Activated T-cell treated with anti-CD3 and anti-CD28 coated beads, Interleukin-2, amount 50 U/mL, for 4 hours (primary cell): ENCODE measurements around the gene EHMT1. TPM values are rescaled to one million over a fixed set of nuclear protein-coding genes. Genes with fewer than 3 reads are reported as not detected.

Source experiments
- ATAC-seq, 2 donors: fragments of 200-7000 bp; cut with Tn5 transposase; one replicate each; pipeline ENCODE4 v1.10.0; 2021
- DNase-seq: peaks from one replicate; pipeline ENCODE4 v3.0.0-alpha.2; 2020
- H3K27me3 Mint-ChIP-seq: one replicate; pipeline ENCODE4 v1.8.0; 2021; ENCODE audit warnings: low read depth, mixed read lengths
- H3K36me3 Mint-ChIP-seq: one replicate; pipeline ENCODE4 v1.8.0; 2022; ENCODE audit warnings: mixed read lengths; ENCODE audit not compliant: insufficient read depth
- H3K4me1 Mint-ChIP-seq: one replicate; pipeline ENCODE4 v1.8.0; 2021; ENCODE audit warnings: low read depth, mixed read lengths
- H3K4me3 Mint-ChIP-seq: one replicate; pipeline ENCODE4 v1.8.0; 2021; ENCODE audit warnings: mild to moderate bottlenecking, moderate library complexity, mixed read lengths
- H3K9me3 Mint-ChIP-seq: one replicate; pipeline ENCODE4 v1.8.0; 2021; ENCODE audit warnings: mixed read lengths
- total RNA-seq, 3 donors: library from RNA; stranded (reverse); gene quantifications; one replicate each; pipeline ENCODE4 v1.2.1, GENCODE V29; 2021

The EHMT1 gene
- total RNA-seq, 3 donors from 2014 or later, result 76.6 to 79.1 (median 78.1) TPM

DNA sequence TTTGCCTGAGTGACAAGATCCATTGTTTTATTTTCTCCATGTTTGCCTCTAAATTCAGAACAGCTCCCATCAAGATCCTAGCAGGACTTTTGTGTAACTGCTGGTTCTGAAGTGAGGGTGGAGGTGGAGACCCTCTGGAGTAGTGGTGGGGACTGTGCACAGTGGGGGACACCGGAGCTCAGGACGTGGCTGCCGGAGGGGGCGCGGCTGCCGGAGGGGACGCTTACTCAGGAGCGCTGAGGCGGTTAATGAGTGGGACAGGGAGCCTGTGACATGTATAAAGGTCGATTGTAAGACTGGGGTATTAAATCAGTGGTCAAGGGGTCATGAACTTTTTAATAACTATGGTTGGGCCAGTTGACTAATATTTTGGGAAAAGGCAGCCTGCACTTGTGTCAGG, 131.8 kb downstream of the EHMT1 start:
- Mint-ChIP-seq H3K9me3 (peaks cover 6% of the 10 kb centered on the region), H3K4me1 (peaks cover 7% of the 10 kb centered on the region), H3K27me3 (no peaks in the 10 kb centered on the region), H3K36me3 (peaks cover 41% of the 10 kb centered on the region), H3K4me3 (no peak overlapping the region)
- DNase-seq, result no peak
- ATAC-seq, result no peak

DNA sequence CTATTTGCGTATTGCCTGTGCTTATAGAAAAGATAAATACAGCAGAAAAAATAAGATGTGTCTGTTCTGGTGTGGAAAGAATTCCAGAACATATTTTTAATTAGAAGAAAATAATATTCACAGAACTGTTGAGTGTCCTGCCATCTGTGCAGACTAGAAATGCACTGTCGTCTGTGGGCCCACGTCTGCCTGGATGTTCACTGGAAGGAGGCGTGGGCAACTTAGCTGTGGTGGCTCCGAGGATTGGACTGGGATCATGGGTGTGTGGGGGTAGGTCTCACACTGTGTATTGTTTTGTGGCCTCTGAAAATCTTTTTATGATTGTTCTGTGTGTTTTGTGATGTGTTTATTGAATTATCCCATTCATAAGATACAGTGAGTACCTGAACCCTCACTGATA, 132.8 kb downstream of the EHMT1 start:
- peaks cover 8% of the 10 kb centered on the region for H3K9me3 Mint-ChIP-seq
- no peak for ATAC-seq

DNA sequence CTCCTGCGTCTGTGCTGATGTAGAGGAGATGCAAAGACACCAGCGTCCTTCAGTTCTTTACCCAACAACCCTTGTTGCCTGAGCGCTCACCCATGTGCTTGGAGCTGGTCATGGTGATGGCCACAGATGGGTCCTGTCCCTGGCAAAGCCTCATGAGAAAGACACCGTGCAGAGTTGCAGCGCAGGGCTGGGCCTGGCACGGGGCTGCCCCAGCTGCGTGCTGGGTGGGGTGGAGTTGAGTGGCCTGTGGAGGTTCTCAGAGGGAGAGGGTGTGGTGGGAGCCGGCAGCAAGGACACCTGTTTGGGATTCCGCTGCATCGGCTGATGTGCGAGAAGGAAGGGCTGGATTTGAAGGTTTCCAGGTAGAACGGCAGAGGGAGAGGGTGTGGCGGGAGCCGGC, 133.6 kb downstream of the EHMT1 start:
- Mint-ChIP-seq H3K4me1 (peaks cover 15% of the 10 kb centered on the region), H3K36me3 (peaks cover 46% of the 10 kb centered on the region), H3K9me3 (peaks cover 8% of the 10 kb centered on the region), H3K27me3 (no peaks in the 10 kb centered on the region), H3K4me3 (no peak overlapping the region)
- DNase-seq (no peak), ATAC-seq (no peak)

More for the DNA sequence above, 132.8 kb downstream of the EHMT1 start:
- Mint-ChIP-seq H3K4me1 (peaks cover 7% of the 10 kb centered on the region), H3K27me3 (no peaks in the 10 kb centered on the region), H3K4me3 (no peak overlapping the region), H3K36me3 (peaks cover 49% of the 10 kb centered on the region)
- DNase-seq, result no peak

DNA sequence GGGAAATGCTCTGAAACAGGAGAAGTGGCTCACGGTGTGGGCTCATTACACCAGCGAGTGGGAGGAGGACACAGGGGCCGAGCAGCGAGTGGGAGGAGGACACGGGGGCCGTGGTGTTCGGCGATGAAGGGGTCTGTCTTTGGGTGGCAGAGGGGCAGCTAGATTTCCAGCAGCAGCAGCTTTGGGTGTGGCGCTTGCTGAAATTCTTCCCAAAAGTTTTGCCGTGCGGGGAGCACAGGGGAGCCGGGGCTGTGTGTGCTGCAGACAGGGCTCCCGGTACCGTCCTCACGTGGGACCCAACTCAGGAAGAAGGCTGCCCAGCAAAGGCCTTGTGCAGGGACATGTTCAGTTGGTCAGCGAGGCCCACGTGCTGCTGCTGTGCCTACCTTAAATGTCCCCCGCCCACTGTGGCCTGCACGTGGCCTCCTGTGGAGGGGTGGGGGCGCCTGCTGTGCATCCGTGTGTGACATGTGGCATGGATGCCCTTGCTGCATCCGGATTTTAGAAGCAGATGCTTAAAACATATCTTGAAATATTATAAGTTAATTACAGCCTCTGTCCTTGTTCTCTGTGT, 134.5 kb downstream of the EHMT1 start:
- peaks cover 8% of the 10 kb centered on the region for H3K9me3 Mint-ChIP-seq
- ATAC-seq, result no peak
- peaks cover 52% of the 10 kb centered on the region for H3K36me3 Mint-ChIP-seq
- no peaks in the 10 kb centered on the region for H3K27me3 Mint-ChIP-seq
- peaks cover 23% of the 10 kb centered on the region for H3K4me1 Mint-ChIP-seq
- DNase-seq, result no peak
- H3K4me3 Mint-ChIP-seq, result no peak overlapping the region

DNA sequence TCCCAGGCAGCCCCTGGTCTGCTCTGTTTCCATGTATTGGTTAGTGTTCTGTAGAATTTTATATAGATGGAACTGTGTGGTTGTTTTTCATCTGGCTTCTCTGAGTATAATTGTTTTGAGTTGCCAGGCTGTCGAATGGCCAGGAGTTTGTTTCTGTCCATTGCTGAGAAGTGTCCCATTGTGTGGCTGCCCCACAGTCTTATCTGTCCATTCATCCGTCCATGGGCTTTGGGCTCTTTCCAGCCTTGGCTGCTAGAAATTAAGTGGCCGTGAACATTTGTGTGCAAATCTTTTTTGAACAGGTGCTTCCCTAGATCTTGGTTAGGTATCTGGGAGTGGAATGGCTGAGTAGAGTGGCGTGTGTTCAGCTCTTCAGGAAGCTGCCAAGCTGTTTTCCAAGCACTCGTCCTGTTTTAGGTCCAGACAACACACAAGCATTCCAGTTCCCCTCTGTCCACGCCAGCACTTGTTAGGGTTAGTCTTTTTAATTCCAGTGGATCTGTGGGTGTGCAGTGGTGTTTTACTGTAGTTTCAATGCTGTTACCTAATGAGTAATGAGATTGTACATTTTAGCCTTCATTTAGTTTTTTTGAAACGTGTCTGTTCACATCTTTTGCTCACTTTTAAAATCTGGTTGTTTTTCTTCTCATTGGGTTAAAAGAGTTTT, 136.6 kb downstream of the EHMT1 start:
- Mint-ChIP-seq H3K4me1 (peaks cover 40% of the 10 kb centered on the region), H3K36me3 (peaks cover 63% of the 10 kb centered on the region), H3K9me3 (peaks cover 8% of the 10 kb centered on the region), H3K27me3 (no peaks in the 10 kb centered on the region), H3K4me3 (no peak overlapping the region)
- no peak for ATAC-seq
- DNase-seq, result no peak

DNA sequence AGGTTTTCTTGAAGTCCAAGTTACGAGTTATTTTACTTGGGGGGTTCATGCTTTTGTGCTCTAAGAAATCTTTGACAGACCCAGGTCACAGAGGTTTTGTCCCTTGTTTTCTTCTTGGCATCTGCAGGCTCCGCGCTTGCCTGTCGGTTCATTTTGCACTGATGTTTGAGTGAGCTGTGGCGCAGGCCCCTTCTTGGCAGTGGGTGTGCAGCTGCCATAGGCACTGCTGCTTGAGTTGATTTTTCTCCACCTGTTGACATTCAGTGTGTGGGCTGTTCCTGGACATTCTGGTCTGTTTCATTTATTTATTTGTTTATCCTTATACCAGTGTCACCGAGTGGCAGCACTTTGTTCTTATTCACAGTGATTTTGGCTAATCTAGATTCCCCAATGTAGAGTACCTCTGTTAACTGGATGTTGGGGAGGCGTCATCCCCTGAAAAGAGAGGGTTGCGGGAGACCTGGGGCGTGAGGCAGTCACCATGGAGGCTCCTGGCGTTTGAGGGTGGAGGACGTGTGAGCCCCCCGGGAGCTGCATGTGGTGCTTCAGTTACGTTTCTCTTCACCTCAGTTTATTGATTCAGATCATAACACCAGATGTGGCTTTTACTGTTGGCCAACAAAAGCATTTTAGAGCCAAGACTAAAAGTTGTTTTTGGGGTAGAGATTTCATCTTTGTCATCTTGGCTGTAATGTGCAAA, 137.4 kb downstream of the EHMT1 start:
- peaks cover 61% of the 10 kb centered on the region for H3K36me3 Mint-ChIP-seq
- H3K4me1 Mint-ChIP-seq, result peaks cover 48% of the 10 kb centered on the region
- H3K9me3 Mint-ChIP-seq, result peaks cover 8% of the 10 kb centered on the region
- no peaks in the 10 kb centered on the region for H3K27me3 Mint-ChIP-seq
- ATAC-seq (no peak), DNase-seq (no peak)
- no peak overlapping the region for H3K4me3 Mint-ChIP-seq

DNA sequence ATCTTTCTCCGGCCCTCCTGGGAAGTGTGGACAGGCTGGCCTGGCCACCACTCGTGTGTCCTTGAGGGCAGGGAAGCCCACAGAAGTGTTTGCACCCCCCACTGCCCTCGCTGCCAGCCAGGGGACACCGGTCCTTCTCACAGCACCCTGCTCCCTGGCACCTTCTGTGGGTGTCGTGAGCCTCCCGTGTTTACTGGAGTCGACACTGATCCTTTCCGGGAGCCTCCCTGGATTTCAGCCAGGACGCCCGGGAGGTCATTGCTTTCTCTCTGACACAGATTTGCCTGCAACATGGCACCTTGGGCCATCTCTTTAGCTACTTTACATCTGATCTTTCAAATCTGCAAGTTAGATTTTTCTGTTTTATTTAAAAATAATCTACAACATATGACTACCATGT, 138.3 kb downstream of the EHMT1 start:
- no peak overlapping the region for H3K4me3 Mint-ChIP-seq
- H3K36me3 Mint-ChIP-seq, result peaks cover 63% of the 10 kb centered on the region
- no peaks in the 10 kb centered on the region for H3K27me3 Mint-ChIP-seq
- peaks cover 8% of the 10 kb centered on the region for H3K9me3 Mint-ChIP-seq
- DNase-seq (no peak), ATAC-seq (no peak)
- H3K4me1 Mint-ChIP-seq, result peaks cover 52% of the 10 kb centered on the region

DNA sequence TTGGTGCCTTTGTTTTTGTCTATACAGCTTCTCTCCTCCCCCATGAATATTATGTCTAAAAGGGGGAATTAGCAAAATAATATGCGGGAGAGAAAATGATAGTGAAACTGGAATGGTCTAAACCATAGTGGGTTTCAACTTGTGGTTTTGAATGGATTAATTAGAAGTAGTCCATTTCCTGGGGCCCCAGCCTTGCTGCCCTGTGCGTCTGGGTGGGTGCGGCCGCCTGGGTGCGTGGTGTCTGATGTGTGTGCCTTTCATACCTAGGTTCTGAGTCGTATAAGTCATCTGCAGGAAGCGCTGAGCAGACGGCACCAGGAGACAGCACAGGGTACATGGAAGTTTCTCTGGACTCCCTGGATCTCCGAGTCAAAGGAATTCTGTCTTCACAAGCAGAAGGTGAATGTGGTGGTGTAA, 138.8 kb downstream of the EHMT1 start:
- peaks cover 8% of the 10 kb centered on the region for H3K9me3 Mint-ChIP-seq
- H3K27me3 Mint-ChIP-seq, result no peaks in the 10 kb centered on the region
- peak; percentile 52 to 69 for ATAC-seq
- H3K4me3 Mint-ChIP-seq, result peak overlapping the region; percentile 66
- peaks cover 63% of the 10 kb centered on the region for H3K36me3 Mint-ChIP-seq
- DNase-seq, result no peak
- peaks cover 57% of the 10 kb centered on the region for H3K4me1 Mint-ChIP-seq

DNA sequence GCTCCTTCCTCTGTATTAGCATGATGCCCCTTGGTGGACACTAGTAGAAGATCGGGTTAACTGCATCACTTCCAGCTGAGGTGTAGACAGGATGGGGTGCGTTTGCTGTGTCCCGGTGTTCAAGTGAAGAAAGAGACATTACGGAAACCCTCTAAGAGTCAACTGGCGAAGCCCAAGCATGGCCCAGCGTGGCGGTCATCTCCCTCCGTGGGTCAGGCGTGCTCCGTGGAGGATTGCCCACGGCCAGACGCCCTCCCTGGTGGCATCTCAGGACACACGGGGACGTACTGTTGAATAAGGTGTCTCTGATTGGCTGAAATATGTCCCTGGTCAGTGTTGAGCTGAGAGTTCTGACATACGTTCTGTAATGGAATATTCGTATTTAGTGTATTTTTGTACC, 139.3 kb downstream of the EHMT1 start:
- Mint-ChIP-seq H3K4me3 (peak overlapping the region; percentile 66), H3K9me3 (peaks cover 8% of the 10 kb centered on the region), H3K4me1 (peaks cover 55% of the 10 kb centered on the region)

DNA sequence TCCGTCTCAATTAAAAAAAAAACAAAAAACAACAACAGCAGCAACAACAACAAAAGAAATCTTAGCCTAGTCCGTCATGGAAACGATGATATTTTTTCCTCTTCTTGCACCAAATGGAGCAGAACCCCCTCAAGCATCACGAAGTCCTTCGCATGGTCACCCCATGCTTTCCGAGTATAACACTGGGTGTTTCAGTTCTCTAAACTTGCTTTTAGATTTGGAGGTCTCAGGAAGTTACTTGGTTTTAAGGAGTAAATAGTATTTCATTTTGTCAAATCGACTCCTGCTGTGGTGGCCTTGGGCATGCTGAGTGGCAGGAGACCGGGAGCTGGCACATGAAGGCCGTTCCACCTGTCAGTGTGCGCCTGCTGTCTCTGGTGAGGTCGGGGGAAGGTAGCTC, 140.3 kb downstream of the EHMT1 start:
- no peaks in the 10 kb centered on the region for H3K27me3 Mint-ChIP-seq
- ATAC-seq (no peak), DNase-seq (no peak)
- peaks cover 57% of the 10 kb centered on the region for H3K4me1 Mint-ChIP-seq
- no peak overlapping the region for H3K4me3 Mint-ChIP-seq
- H3K9me3 Mint-ChIP-seq, result peaks cover 8% of the 10 kb centered on the region
- peaks cover 63% of the 10 kb centered on the region for H3K36me3 Mint-ChIP-seq

More for the DNA sequence above, 139.3 kb downstream of the EHMT1 start:
- H3K36me3 Mint-ChIP-seq, result peaks cover 63% of the 10 kb centered on the region
- DNase-seq, result no peak
- no peak for ATAC-seq
- H3K27me3 Mint-ChIP-seq, result no peaks in the 10 kb centered on the region

DNA sequence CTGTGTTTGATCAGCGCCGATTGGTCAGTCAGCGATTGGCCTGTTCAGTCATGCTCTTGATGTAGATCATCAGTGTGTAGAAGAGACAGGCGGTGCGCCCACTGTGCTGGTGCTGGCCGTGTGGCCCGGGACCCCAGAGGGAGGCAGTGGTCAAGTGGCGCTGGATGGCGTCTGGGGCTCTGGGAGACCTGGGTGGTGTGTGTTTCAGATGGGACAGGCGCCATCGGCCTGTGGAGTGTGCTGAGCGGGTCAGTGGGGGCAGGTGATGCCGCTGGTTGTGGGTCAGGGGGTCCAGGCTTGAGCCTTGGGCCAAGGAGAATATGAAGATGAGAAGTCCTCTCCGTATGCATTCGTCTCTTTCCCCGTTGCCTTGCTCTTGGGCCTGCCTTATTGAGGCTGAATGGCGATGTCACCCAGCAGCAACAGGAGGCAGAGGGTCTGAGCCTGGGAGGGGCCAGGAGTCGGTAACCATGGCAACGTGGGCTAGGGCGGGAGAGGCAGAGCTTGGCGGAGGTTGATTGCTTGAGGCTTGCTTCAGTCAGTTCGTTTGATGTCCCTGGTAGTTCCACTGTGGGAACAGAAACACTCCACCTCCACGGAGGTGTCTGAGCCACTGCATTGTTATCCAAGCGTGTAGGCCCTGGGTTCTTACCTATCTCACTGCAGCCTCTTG, 141.0 kb downstream of the EHMT1 start:
- ATAC-seq, result no peak
- peaks cover 57% of the 10 kb centered on the region for H3K4me1 Mint-ChIP-seq
- peaks cover 66% of the 10 kb centered on the region for H3K36me3 Mint-ChIP-seq
- peaks cover 8% of the 10 kb centered on the region for H3K9me3 Mint-ChIP-seq
- no peak overlapping the region for H3K4me3 Mint-ChIP-seq
- H3K27me3 Mint-ChIP-seq, result no peaks in the 10 kb centered on the region
- no peak for DNase-seq

DNA sequence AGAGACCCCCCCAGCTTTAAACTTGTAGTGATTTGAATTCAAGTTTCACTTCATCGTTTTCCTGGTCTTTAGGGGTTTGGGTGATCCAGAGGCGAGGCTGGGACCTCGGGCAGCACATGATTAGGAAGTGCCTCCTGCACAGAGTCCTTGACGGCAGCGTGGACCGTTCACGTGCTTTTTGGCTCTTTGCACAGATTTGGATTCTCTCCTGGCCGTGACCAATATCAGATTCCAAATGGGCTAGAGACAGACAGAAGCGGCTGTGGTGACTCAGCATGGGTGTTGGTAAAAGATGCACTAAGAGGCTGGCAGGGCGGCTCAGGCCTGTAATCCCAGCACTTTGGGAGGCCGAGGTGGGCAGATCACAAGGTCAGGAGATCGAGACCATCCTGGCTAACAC, 141.6 kb downstream of the EHMT1 start:
- Mint-ChIP-seq H3K4me1 (peaks cover 57% of the 10 kb centered on the region), H3K4me3 (no peak overlapping the region), H3K36me3 (peaks cover 62% of the 10 kb centered on the region), H3K27me3 (no peaks in the 10 kb centered on the region), H3K9me3 (peaks cover 4% of the 10 kb centered on the region)
- ATAC-seq (no peak), DNase-seq (no peak)

DNA sequence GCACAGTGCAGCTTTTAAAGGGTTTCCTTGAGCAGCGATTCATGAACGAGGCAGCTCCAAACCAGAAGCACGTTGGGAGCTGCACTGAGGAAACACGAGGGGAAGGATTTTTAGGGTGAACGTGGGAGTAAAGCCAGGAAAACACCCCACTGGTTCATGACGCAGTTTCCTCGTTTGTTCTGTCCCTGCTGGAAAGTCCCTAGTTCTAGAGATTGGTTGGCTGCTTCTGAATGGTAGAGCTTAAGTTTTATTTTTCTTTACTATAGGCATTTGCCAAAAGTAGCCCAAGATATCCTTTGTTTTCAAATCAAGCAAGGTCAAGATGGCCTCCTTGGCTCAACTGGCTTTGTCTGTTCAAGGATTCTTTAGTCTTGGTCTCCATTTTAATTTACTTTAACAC, 142.2 kb downstream of the EHMT1 start:
- H3K4me1 Mint-ChIP-seq, result peaks cover 58% of the 10 kb centered on the region
- no peaks in the 10 kb centered on the region for H3K27me3 Mint-ChIP-seq
- peaks cover 56% of the 10 kb centered on the region for H3K36me3 Mint-ChIP-seq
- no peaks in the 10 kb centered on the region for H3K9me3 Mint-ChIP-seq
- ATAC-seq (peak; percentile 67 to 73), DNase-seq (no peak)
- no peak overlapping the region for H3K4me3 Mint-ChIP-seq

DNA sequence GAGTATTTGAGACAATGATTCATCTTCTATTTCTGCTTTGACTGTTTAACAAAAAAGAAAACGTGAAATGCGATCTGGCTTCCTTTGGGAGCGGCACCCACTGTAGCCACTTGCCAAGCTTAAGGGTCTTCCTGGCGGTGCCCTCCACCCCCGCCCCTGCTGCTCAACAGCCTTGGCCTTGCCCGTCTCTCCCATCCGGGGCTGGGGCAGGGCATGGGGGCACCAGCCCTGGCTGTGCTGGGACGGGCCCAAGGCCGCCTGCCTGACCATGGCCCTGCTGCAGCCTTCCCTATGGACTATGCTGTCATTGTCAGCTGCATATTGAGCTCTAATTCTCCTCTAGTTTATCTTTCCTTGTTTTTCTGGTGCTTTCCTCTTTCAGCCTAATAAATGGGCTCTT, 143.0 kb downstream of the EHMT1 start:
- H3K9me3 Mint-ChIP-seq, result no peaks in the 10 kb centered on the region
- peaks cover 50% of the 10 kb centered on the region for H3K36me3 Mint-ChIP-seq
- H3K27me3 Mint-ChIP-seq, result no peaks in the 10 kb centered on the region
- H3K4me3 Mint-ChIP-seq, result no peak overlapping the region
- no peak for DNase-seq
- no peak for ATAC-seq
- H3K4me1 Mint-ChIP-seq, result peaks cover 51% of the 10 kb centered on the region
